HG03460 (cell line): ENCODE results near the gene SART1.
"Not testable (repeated sequence)": the region's sequence is repeated elsewhere in the genome, so short reads cannot be mapped to it uniquely, and the experiment has no call there.

Experiments used
- ATAC-seq: cut with Tn5 transposase; IDR thresholded peaks from one replicate; pipeline ENCODE4 v1.9.1; 2021; ENCODE audit not compliant: unreplicated experiment

The SART1 gene

GRCh38 chr11:65932558-65932919, 29.0 kb upstream of the SART1 start:
- no peak for ATAC-seq

DNA sequence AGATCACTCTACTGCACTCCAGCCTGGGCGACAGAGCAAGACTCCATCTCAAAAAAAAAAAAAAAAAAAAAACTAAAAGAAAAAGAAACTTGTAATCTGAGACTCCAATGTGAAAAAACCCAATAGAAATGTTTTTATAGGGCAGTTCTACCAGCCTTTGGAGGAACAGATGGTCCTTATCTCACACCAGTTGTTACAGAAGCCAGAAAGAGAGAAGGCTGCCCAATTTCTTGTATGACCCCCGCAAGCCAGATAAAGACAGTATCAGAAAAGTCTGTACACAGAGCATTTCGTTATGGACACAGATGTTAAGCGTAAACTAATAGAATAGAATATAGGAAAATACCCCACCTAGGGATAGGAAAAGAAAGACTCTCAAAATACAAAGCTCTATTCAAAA, 27.5 kb upstream of the SART1 start:
- no peak for ATAC-seq

DNA sequence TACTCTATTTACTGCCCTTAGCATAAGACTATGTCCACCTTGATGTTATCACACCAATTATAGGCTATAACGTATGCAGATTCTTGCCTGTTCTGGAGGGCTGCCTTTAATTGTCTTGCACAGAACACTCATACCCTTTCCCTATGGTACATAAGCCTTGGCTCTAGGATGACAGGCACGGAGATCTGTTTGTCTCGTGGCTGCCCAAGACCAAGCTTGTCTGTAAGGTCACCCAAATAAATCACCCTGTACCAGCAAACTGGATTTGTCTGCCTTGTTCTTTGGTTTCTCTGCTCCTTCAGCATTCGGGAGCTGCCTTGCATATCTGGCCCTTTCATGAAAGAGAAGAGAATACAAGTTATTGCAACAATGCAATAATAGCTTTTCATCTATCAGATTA, 23.8 kb upstream of the SART1 start:
- ATAC-seq = no peak

DNA sequence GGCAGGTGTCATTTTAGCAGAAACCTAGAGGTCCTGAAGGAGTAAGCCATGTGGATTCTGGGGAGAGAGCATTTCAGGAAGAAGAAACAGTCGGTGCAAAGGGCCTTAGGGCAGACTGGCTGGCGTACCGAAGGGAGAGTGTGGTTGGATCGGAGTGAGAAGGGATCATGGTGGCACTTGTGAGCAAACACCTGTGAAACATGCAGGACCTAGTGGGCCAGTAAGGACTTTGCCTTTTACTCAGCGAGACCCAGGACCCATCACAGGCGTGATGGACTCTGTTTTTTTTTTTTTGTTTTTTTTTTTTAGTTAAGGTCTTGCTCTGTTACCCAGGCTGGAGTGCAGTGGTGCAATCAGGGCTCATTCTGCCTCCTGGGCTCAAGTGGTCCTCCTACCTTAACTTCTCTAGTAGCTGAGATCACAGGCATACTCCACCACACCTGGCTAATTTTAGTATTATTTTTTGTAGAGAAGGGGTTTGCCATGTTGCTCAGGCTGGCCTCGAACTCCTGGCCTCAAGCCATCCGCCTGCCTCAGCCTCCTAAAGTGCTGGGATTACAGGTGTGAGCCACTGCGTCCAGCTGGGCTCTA, 19.7 kb upstream of the SART1 start:
- ATAC-seq = no peak

DNA sequence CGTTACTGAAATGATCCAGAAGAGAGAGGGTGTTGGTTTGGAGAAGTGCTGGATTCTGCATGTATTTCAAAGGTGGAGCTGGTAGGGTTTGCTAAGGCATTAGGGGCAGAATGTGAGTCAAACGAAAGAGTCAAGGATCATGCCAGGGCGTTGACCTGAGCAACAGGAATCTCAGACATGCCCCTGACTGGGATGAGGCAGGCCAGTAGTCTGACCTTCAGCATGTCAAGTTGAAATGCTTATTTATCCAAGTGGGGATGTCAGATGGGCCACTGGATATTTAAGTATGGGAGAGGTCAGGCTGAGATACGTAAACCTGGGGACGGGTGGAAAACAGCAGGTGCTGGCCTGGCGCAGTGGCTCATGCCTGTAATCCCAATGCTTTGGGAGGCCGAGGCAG, 19.0 kb upstream of the SART1 start:
- ATAC-seq = no peak

GRCh38 chr11:65944191-65944590, 17.3 kb upstream of the SART1 start:
- no peak for ATAC-seq

- no peak for ATAC-seq
Measured at GRCh38 chr11:65944767-65945166, 16.8 kb upstream of the SART1 start.

GRCh38 chr11:65945430-65945911, 16.1 kb upstream of the SART1 start, which contains the start of gene TSGA10IP:
TSGA10IP (plus strand) TSS chr11:65945480; CDS start chr11:65945676, 196 bp downstream.
- no peak for ATAC-seq

DNA sequence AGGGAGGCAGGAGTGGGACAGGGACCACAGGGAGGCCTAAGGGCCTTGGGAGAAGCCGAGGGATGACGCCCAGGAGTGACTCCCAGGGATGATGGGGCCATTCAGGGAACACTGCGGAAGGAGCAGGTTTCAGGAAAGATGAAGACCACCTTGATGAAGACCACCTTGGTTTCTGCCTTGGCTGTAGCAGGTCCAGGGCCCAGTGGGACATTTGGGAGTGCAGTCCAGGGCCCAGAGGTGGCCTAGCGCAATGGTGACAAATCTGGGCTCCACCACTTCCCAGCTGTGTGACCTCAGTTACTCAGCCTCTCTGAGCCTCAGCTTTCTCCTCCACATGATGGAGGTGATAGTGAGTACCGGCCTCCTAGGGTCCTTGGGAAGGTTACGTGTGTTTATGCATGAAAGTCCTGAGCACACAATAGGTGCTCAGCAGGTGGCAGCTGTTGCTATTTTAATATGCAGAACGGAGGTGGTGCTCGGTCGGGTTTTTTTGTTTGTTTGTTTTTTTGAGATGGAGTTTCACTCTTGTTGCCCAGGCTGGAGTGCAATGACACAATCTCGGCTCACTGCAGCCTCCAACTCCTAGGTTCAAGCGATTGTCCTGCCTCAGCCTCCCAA, 15.5 kb upstream of the SART1 start:
- ATAC-seq = no peak

DNA sequence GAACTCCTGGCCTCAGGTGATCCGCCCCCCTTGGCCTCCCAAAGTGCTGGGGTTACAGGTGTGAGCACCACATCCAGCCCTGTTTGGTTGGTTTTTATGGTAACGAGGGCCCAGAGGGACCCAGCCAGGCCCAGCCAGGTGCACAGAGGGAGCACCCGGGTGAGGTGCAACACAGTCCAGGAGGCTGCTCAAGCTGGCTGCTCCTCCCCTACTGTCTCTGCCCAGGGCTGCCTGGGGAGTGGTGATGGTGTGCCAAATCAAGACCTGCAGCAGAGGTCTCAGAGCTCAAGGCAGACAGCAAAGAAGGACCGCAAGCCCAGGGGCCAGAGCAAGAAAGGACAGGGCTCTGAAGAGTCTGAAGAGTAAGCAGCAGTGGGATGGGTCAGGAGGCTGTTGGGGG, 14.9 kb upstream of the SART1 start:
- no peak for ATAC-seq

GRCh38 chr11:65947133-65947532, 14.4 kb upstream of the SART1 start:
- no peak for ATAC-seq

GRCh38 chr11:65947603-65948125, 13.9 kb upstream of the SART1 start:
- ATAC-seq = no peak

DNA sequence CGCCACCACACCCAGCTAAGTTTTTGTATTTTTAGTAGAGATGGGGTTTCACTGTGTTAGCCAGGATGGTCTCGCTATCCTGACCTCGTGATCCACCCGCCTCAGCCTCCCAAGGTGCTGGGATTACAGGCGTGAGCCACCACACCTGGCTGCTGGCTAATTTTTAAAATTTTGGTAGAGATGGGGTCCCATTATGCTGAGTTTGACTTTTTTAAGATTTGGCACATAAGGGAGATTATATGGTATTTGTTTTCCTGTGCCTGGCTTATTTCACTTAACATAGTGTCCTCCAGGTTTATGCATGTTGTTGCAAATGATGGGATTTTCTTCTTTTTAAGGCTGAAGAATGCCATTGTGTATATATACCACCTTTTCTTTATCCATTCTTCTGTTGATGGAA, 10.8 kb upstream of the SART1 start:
- ATAC-seq = not testable (repeated sequence)

- ATAC-seq = not testable (repeated sequence)
Measured at GRCh38 chr11:65951641-65952040, 9.9 kb upstream of the SART1 start.

DNA sequence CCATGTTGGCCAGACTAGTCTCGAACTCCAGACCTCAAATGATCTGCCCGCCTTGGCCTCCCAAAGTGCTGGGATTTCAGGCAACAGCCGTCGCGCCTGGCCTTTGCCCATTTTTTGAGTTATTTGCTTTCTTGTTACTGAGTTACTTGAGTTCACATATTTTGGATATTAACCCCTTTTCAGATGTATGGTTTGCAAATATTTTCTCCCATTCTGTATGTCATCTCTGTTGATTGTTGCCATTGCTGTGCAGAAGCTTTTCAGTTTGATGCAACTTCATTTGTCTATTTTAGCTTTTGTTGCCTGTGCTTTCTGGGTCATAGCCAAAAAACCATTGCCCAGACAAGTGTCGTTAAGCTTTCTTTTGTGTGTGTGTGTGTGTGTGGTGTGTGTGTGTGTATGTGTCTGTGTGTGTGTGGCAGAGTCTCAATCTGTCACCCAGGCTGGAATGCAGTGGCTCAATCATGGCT, 9.4 kb upstream of the SART1 start:
- ATAC-seq = no peak

GRCh38 chr11:65953471-65953870, 8.1 kb upstream of the SART1 start:
- no peak for ATAC-seq

DNA sequence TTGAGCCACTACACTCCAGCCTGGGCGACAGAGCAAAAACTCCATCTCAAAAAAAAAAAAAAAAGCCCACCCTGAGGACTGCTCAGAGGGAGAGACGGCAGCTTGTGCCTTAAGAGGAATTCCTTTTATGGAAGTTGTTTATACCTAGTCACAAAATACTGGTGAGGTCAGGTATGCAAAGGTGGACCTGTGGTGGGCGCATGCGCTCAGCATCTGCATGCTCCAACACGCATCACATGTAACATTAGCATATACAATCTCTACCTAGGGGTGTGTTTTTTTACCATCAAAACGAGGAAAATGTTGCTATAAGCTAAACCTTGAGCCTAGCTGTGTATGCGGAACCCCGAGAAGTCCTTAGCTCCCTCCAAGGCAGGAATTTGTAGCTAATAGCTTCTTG, 6.8 kb upstream of the SART1 start:
- no peak for ATAC-seq

DNA sequence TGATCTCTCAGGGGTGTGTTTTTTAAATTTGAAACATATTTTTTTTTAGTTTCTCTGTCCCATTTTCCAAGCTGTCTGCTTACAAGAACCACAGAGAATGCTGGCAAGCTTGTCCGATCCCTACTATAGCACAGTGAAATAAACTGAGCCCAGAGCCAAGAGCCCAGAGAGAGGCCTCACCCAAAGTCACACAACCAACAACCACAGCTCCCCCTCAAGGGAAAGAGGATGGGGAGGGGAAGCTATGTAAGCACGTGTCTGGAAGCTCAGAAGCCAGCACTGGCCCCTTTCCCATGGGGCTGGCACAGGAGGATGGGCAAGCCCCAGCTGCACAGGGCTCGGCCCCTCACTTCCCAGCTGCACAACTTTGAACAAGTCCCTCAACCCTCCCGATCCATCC, 3.2 kb upstream of the SART1 start:
- ATAC-seq = no peak

- no peak for ATAC-seq
Measured at GRCh38 chr11:65958774-65959420, 2.6 kb upstream of the SART1 start.

DNA sequence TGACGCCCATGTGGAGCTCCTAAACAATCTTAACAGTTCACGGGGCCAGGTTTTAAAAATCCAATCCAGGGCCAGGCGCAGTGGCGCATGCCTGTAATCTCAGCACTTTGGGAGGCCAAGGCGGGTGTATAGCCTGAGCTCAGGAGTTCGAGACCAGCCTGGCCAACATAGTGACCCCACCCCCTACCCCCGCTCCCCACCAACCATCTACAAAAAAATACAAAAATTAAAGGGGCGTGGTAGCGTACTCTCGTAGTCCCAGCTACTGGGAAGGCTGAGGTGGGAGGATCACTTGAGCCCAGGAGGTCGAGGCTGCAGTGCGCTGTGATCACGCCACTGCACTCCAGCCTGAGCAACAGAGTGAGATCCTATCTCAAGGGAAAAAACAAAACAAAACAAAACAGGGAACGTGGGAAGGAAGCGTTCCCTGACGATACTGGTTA, 689 bp upstream of the SART1 start:
- ATAC-seq = no peak

GRCh38 chr11:65962141-65962564, 619 bp downstream of the SART1 start:
- ATAC-seq = no peak

- no peak for ATAC-seq
Measured at GRCh38 chr11:65964906-65965305, 3.4 kb downstream of the SART1 start.
